ACC112 (cell line): ENCODE results near the gene FREM3.
A peak's percentile ranks its signal among the peaks of the same experiment; 100 is the strongest.
"Not testable (repeated sequence)": the region's sequence is repeated elsewhere in the genome, so short reads cannot be mapped to it uniquely, and the experiment has no call there.

Experiments
- H2AFZ ChIP-seq: fragments of 200-600 bp; sonication (generic); one replicate; pipeline ENCODE4 v1.6.0; 2017; ENCODE audit warnings: antibody characterized with exemption, low read length; ENCODE audit not compliant: unreplicated experiment
- H3K27ac ChIP-seq: fragments of 200-600 bp; sonication (generic); 2 replicates; pipeline ENCODE4 v1.5.1; 2014; ENCODE audit warnings: low read depth, mild to moderate bottlenecking, antibody characterized with exemption, low read length, moderate library complexity
- H3K27me3 ChIP-seq: fragments of 200-600 bp; sonication (generic); 2 replicates; pipeline ENCODE4 v1.6.1; 2014; ENCODE audit warnings: mild to moderate bottlenecking, antibody characterized with exemption, low read length, moderate library complexity, mixed read lengths; ENCODE audit not compliant: insufficient read depth
- H3K36me3 ChIP-seq: fragments of 200-600 bp; sonication (generic); 2 replicates; pipeline ENCODE4 v1.6.1; 2016; ENCODE audit warnings: mild to moderate bottlenecking, antibody characterized with exemption, low read length, moderate library complexity, mixed read lengths; ENCODE audit not compliant: insufficient read depth
- H3K4me1 ChIP-seq: fragments of 200-600 bp; sonication (generic); one replicate; pipeline ENCODE4 v1.6.1; 2016; ENCODE audit warnings: low read length, mixed read lengths; ENCODE audit not compliant: insufficient read depth, unreplicated experiment, control insufficient read depth
- H3K4me3 ChIP-seq: fragments of 200-600 bp; sonication (generic); 2 replicates; pipeline ENCODE4 v1.5.1; 2014; ENCODE audit warnings: mild to moderate bottlenecking, low read depth, low read length
- H3K79me2 ChIP-seq: fragments of 200-600 bp; sonication (generic); one replicate; pipeline ENCODE4 v1.6.0; 2016; ENCODE audit warnings: low read length; ENCODE audit not compliant: control insufficient read depth, unreplicated experiment, insufficient read depth

FREM3 gene

GRCh38 chr4:143549928-143550327 is 150.5 kb downstream of the FREM3 start:
- H2AFZ ChIP-seq: no peak overlapping the region
- no peaks in the 10 kb centered on the region for H3K79me2 ChIP-seq
- H3K4me3 ChIP-seq: no peak overlapping the region
- no peak overlapping the region for H3K27ac ChIP-seq
- no peaks in the 10 kb centered on the region for H3K4me1 ChIP-seq
- peaks cover 32% of the 10 kb centered on the region for H3K36me3 ChIP-seq
- H3K27me3 ChIP-seq: no peaks in the 10 kb centered on the region

GRCh38 chr4:143539670-143540023 is 160.8 kb downstream of the FREM3 start:
- Histone ChIP-seq H3K36me3 (peaks cover 67% of the 10 kb centered on the region), H3K27me3 (no peaks in the 10 kb centered on the region), H2AFZ (no peak overlapping the region), H3K79me2 (peaks cover 8% of the 10 kb centered on the region), H3K27ac (no peak overlapping the region), H3K4me3 (no peak overlapping the region), H3K4me1 (no peaks in the 10 kb centered on the region)

- Histone ChIP-seq H3K36me3 (peaks cover 67% of the 10 kb centered on the region), H3K79me2 (peaks cover 8% of the 10 kb centered on the region), H3K27ac (no peak overlapping the region), H3K4me1 (no peaks in the 10 kb centered on the region), H3K4me3 (no peak overlapping the region), H3K27me3 (no peaks in the 10 kb centered on the region), H2AFZ (no peak overlapping the region)
These were observed 161.4 kb downstream of the FREM3 start for GRCh38 chr4:143538979-143539669.

- Histone ChIP-seq H3K79me2 (peaks cover 19% of the 10 kb centered on the region), H3K27ac (0 out of 2 replicates have a peak overlapping the region, but pooled peaks have one; percentile 6), H2AFZ (no peak overlapping the region), H3K4me1 (peaks cover 9% of the 10 kb centered on the region), H3K4me3 (no peak overlapping the region), H3K27me3 (no peaks in the 10 kb centered on the region), H3K36me3 (peaks cover 69% of the 10 kb centered on the region)
These were observed 168.5 kb downstream of the FREM3 start for GRCh38 chr4:143531788-143532491.

GRCh38 chr4:143531380-143531779 is 169.1 kb downstream of the FREM3 start:
- Histone ChIP-seq H3K27me3 (no peaks in the 10 kb centered on the region), H3K4me3 (no peak overlapping the region), H3K79me2 (peaks cover 19% of the 10 kb centered on the region), H3K27ac (0 out of 2 replicates have a peak overlapping the region, but pooled peaks have one; percentile 6), H3K4me1 (peaks cover 9% of the 10 kb centered on the region), H3K36me3 (peaks cover 66% of the 10 kb centered on the region), H2AFZ (no peak overlapping the region)

- not testable (repeated sequence) for H3K27ac ChIP-seq, H3K4me3 ChIP-seq, H3K27me3 ChIP-seq, H3K4me1 ChIP-seq, H2AFZ ChIP-seq
- Histone ChIP-seq H3K79me2 (peaks cover 26% of the 10 kb centered on the region), H3K36me3 (peaks cover 54% of the 10 kb centered on the region)
These were observed 172.4 kb downstream of the FREM3 start for GRCh38 chr4:143528046-143528445.
